ENCODE data around the gene ERAP2.
"Not testable (repeated sequence)": the region's sequence is repeated elsewhere in the genome, so short reads cannot be mapped to it uniquely, and the experiment has no call there.

ERAP2 gene, protein sequence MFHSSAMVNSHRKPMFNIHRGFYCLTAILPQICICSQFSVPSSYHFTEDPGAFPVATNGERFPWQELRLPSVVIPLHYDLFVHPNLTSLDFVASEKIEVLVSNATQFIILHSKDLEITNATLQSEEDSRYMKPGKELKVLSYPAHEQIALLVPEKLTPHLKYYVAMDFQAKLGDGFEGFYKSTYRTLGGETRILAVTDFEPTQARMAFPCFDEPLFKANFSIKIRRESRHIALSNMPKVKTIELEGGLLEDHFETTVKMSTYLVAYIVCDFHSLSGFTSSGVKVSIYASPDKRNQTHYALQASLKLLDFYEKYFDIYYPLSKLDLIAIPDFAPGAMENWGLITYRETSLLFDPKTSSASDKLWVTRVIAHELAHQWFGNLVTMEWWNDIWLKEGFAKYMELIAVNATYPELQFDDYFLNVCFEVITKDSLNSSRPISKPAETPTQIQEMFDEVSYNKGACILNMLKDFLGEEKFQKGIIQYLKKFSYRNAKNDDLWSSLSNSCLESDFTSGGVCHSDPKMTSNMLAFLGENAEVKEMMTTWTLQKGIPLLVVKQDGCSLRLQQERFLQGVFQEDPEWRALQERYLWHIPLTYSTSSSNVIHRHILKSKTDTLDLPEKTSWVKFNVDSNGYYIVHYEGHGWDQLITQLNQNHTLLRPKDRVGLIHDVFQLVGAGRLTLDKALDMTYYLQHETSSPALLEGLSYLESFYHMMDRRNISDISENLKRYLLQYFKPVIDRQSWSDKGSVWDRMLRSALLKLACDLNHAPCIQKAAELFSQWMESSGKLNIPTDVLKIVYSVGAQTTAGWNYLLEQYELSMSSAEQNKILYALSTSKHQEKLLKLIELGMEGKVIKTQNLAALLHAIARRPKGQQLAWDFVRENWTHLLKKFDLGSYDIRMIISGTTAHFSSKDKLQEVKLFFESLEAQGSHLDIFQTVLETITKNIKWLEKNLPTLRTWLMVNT
- 243 to 259 reads per million in 2 experiments for total RNA-seq

DNA sequence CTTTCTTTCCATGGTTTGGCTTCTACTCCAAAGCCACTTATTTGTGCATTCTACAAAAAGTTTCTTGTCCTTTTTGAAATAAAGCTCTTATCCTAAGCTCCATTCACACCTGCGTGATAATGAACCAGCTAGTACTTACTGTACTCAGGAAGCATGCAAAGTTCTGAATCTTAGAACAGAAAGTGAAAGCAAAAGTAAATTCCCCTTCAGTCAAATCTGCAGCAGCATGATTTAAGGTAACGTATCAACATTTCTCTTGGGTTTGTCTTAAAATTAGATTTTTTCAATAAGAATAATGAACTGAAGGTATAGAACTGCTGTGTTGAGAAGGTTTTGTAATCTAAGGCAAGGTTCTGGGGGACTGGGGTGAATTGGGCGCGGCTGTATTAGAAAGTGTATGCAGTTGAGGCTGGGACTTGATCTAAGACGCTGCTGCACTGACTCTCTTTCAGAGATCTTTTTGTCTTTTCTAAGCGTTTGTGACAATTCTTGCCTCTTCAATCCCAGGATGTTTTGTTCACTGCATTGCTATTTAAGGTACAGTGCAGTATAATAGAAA, at the start of gene ERAP2:
ERAP2 (plus strand) TSS at position 209 of the 559 bp plus-strand sequence. CDS start 3,186 bp downstream, outside the sequence.
- DNase-seq (ENCODE audit: low read depth): no peak

DNA sequence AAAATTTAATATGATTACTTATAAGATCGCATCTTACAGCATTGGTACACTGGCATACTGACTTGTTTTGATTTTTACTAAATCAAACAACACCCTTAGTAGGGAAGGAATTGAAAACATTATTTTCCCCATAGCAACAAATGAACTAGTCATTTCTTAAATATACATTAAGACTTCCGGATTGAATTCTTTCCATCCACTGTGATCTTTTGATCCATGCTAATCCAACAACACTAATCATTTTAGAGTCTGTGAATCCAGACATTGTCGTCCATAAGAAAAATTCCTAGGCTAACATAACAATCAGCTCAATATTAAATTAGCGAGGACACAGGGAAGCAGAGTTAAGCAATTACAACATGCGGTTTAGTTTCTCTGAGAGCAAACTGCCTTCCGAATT, 47.0 kb upstream of the ERAP2 start:
- no peak for DNase-seq (ENCODE audit: low read depth)

DNA sequence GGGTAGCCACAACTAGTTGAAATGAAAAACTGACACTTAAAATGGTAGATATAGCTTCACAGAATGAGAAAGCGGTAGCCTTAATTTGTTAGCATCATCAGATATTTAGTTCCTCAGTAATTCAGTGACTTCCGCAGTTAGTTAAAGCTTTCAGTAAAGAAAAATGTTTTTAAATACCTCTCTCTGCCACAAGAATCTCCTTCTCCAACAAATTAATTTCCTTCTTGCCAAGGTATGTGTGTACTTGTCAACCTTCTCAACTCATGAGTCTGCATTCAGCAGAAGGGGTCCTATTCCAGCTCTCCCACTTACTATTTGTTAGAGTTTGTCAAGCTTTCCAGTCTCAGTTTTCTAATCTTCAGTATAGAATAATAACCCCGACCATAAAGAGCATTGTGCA, 42.3 kb upstream of the ERAP2 start:
- no peak for DNase-seq (ENCODE audit: low read depth)

DNA sequence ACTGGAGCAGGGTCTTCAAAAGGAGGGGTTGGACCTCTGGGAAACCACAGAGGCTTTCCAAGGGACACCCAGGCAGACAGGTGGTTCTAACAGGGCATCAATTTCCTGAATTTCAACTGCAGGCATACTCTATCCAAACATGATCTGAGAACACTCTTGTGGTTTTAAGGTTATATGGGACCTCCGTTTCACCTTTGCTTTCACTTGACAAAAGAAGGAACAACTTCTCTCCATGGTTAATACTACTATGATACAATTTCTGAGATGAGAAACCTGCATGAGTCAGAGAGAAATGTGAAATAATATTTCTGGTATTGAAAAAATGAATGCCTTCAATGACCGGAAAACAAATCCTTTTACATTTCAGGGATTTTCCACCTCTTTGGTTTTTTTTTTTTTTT, 40.5 kb upstream of the ERAP2 start:
- DNase-seq (ENCODE audit: low read depth): no peak

DNA sequence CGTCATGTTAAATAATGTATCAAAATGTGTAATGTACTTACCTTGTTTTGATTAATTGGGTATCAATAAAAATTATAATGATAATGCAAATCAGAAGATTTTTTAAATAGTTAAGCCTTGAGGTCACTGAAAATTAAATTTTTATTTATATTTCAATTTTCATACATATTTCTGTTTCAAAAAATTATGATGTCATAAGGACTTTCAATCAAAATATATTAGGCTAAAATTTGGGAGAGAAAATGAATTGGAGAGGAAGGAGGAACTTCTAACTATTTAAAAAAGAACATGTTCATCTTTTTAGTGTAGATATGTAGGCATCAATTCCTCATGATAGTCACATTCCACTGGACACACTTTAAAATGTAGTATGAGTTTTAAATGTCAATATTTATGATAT, 39.5 kb upstream of the ERAP2 start:
- no peak for DNase-seq (ENCODE audit: low read depth)

DNA sequence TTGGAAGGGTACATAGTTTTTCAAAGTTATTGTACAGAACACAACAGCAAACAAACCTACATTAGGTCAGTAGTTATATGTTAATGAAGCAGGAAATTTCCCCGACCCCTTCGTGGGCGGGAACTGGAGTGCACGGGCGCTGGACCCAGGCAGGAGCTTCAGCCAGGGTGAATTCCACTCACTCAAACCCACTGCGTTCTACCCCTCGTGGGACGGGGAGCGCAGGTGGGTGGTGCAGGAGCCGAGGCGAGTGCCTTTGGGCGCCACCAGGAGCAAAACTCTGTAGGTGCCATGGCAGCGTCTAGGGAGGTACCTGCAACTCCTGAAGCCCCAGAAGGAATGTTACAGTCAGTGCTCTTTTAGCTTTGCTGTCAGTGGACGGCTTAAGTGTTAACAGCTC, 39.0 kb upstream of the ERAP2 start:
- no peak for DNase-seq (ENCODE audit: low read depth)

DNA sequence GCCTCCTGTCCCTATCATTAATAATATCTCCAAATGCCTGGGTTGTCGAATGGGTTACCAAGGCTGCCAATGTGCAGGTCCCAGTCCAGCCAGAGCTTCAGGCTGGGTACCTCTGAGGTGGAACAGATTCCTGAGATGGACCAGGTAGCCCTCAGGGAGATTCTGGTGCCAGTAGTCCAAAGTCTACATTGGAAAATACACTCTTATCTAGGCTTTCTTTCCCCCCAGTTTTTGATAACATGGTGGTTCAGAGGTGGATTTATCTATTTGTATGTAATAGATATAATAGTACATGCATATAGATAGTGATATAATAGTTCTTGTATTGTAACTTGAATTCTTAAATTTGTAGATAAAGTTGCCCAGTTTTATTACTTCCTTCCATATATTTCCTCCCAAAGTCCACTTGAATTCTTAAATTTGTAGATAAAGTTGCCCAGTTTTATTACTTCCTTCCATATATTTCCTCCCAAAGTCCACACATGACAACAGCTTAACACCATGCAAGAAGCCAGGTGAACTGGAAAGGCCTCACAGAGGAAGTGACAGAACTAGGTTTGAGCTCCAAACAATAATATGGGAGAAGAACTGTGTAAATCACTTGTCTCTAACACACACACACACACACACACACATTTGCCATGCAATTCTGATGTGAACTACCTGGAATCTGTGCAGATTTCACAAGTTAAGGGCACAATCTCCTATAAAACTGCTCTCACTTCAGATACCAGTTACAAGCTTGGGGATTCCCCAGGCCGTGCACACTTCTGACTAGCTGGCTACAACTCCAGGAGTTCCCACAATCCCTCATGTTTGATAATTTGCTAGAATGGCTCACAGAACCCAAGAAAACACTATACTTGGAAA, 37.9 kb upstream of the ERAP2 start:
- no peak for DNase-seq (ENCODE audit: low read depth)

DNA sequence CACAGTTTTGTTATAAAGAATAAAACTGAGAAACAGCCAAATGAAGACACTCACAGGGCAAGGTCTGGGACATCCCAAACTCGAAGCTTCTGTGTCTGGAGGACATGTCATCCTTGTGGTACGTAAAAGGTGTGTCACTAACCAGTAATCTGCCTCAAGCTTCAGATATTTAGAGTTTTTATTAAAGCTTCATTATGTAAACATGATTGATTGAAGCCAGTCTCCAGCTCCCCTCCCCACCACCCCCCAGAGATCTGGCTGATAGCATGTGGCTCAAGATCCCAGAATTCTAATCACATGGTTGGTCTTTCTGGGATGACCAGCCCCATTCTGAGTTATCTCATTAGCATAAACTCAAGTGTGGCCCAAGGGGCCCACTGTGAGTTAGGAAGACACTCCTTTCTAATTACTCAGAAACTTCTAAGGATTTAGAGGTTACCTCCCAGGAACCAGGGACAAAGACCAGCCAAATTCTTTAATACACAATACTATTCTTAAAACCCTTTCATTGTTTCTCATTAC, 37.2 kb upstream of the ERAP2 start:
- DNase-seq (ENCODE audit: low read depth): no peak

DNA sequence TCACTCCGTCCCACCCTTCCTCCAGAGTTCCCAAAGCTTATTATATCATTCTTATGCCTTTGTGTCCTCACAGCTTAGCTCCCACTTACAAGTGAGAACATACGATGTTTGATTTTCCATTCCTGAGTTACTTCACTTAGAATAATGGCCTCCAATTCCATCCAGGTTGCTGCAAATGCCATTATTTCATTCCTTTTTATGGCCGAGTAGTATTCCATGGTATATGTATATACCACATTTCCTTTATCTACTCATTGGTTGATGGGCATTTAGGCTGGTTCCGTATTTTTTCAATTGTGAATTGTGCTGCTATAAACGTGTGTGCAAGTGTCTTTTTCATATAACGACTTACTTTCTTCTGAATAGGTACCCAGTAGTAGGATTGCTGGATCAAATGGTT, 34.4 kb upstream of the ERAP2 start:
- not testable (repeated sequence) for DNase-seq (ENCODE audit: low read depth)

DNA sequence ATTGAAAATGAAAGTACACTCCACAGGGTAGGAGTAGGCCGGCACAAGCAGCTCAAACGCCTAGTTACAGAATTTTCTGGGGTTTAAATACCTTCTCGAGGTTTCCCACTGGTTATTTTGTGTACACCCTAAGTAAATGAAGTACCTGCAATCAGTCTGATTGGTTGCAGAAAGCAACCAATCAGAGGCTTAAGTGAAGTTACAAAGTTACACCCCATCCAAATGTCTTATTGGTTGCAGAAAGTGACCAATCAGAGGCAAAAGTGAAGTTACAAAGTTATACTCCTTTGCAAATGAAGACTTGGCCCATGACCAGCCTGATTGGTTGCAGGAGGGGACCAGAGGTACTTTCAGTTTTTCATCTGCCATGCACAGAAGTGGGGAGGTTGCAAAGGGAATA, 33.2 kb upstream of the ERAP2 start:
- DNase-seq (ENCODE audit: low read depth): no peak

DNA sequence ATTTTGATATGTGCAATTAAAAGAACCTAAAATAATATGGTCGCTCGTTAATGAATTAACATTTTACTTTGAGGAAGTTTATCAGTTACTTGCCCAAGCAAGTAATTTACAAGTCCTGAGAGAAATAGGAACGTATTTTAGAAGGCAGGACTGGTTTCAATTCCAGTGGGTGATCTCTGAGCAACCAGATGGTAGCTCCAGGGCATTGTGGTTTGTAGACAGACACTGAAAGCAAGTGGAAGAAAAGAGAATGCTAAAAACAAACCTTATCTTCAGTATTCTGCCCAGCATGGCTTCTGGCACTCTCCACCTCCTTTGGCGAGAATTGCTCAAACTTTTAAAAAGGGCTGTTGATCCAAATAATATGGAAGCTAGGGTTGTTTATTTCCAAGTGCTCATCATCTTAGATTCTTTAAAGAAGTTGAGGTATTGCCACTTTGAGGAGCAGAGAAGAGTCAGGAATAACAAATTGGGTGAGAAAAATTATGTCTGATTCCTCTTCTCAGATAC, 31.8 kb upstream of the ERAP2 start:
- no peak for DNase-seq (ENCODE audit: low read depth)

DNA sequence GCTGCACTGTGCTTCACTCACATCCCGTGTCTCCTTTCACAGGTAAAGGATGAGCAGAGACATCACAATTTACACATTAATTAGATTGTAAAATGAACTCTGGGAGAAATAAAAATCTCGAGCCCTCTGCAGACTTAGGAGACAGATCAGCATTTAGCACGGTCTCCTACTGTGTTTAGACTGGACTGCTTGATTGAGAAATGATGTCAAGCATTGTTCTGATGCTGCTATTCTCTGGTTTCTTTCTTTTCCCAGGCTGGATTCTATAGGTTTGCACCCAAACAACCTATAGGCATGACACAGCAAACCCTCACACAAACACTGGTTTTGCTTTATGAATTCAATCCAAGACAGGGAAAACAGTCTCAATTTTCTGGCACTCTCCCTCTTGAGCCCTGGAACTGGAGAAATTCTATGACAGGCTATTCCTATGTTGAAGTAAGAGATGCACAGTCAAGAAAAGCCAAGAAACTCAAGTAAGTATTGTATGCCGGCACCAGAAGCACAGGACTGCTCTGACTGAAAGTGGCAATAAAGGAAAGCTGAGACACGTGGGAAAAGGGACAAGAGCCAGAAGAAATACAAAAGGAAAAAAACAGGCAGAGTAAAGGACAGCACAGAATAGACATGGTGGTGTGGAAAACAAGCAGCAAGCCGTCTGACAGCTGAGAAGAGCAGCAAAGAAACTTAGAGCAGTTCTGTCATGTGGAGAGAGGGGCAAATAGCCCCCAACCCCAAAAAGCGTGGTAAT, 24.8 kb upstream of the ERAP2 start:
- no peak for DNase-seq (ENCODE audit: low read depth)

DNA sequence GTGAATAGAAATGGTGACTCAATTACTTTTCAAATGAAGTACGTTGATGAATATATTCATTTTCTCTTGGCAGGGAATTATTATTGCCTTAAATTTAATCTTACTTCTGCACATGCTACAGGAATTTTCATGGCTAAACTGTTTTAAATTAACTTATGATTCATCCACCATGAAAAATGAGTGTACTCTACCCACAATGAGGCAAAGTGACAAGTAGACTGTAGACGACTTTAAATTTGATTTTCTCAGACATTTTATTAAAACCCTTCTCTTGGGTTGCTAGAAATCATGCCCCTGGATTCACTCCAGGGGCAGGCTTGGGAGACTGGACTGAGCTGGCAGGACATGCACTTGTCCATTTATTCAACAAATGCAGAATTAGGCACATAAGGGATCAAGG, 23.5 kb upstream of the ERAP2 start:
- no peak for DNase-seq (ENCODE audit: low read depth)

DNA sequence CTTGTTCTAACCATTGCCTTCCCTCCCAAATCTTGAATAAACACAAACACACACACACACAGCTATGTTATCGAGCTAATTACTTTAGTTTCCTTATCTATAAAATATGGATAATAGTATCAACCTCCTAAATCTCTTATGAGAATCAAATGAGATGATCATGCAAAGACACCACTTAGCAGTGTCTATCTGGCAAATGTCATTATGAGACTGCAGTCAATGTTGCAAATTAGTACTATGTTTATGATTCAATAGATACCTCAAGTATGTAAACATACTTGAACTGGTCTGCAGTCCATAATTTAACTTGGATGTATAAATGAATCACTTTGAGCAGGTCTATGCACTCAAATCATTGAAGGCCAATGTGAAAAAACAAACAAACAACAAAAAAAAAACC, 22.2 kb upstream of the ERAP2 start:
- DNase-seq (ENCODE audit: low read depth): no peak

DNA sequence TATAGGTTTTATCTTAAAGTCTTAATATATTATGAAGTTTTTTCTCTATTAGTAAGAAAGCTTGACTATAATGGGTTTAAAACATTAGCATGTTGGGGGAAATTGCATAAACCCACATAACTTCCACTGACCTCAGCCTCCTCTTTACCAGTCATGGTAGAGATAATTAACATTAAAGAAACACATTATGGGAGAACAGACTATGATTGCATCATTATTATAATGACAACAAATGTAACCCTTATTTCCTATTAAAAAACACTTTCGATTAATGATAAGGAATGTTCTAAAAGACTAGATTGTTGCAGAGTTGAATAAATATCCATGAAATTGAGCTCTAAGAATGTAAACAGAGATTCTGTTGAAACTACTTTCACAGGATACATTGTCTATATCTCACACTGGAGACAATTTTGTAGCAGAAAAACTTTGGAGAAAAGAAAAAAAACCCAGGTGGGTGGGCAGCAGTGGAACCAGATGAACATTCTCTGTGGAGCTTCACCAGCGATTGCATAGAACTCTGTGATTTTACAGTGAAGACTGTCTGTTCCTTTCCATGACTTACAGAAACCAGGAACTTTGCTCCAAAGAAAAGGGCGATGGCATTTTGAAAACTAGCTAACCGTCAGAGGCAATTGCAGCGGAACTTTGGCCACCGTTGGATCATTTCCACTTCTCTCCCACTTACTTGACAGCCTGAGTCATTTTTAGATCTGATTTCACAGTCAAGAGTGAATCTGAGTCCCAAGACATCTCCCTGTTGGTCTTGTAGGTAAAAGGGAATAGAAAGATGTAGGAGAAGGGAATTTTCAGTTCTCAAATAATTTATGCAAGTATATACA, 21.0 kb upstream of the ERAP2 start:
- DNase-seq (ENCODE audit: low read depth): no peak

DNA sequence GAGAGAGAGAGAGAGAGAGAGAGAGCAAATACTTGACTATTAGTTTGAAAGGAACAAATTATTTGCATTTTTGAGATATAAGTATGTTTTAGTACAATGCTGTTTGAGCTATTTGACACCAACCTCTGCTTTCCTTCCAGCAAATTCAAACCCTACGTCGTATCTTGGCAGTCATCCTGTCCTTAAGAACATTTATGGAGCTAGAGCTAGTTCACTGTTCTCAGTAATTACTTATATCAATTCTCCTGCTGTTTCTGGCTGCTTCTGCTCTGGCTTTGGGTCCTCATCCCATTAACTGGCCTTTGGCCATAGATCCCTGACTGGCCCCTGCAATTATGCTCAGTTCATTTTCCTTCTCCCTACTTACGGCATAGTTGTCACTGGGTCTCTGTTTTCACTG, 19.9 kb upstream of the ERAP2 start:
- DNase-seq (ENCODE audit: low read depth): no peak

DNA sequence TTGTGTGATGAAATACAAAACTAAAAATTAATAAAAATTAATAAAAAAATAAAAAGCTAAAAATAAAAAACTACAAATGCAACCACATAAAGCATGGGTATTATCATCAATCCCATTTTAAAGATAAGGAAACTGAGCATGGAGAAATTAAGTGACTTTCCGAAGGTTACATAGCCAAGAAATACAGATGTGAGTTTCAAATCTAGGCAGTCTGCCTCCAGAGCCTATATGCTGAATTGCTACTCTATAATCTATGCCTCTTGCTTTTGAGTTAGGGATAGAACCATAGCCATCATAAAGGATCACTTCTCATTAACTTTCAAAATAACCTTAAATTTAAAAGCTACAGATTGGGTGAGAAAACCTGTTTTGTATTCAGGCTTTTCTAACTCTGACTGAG, 18.8 kb upstream of the ERAP2 start:
- DNase-seq (ENCODE audit: low read depth): no peak

DNA sequence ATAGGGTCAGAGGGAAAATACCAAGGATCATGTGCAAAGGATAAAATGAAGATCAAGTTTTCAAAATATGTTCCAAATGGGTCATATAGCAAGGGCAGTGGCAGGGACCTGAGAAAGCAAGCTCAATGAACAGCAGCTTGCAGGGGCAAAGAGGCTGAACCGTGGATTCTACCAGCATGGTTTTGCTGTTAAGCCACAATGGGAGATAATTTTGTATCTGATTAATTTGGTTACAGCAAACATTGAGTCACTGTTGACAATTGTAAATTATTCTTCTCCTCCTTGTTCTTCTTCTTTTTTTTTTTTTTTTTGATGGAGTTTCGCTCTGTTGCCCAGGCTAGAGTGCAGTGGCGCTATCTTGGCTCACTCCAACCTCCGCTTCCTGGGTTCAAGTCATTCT, 18.4 kb upstream of the ERAP2 start:
- no peak for DNase-seq (ENCODE audit: low read depth)

DNA sequence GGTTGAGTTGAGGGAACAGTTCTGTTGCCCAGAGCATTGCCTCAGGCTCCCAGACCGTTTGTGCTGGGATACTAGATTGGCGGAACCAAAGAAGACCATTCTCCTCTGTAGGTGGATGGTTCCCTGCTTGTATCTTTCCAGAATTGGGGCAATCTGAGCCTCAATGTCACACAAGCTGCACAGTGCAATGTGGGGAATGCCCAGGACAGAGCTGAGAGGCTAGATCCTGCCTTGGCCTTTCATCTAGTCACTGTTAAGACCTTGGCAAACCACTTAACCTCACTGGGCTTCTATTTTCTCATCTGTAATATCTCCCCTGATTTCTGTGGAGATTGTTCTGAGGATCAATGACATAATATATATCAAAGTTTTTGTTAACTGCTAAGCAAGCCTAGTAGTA, 16.9 kb upstream of the ERAP2 start:
- DNase-seq (ENCODE audit: low read depth): no peak

DNA sequence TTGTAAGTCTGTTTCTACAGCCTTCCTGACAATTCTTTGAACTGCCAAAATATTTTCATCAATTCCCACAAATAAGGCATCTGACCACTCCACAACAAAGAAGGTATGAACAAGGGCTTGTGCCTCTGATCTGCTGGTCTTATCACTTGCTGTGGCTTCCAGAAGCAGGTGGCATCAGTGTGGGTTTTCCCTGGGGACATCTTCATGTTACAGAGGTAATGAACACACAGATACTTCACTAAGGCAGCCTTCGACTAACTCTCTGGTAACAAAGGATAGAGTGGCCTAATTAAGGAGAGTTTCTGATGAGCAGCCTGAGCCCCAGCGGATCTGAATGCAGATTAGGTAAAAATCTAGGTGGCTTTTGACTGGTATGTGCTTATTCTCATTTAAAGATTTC, 15.2 kb upstream of the ERAP2 start:
- DNase-seq (ENCODE audit: low read depth): no peak

Measured in T follicular helper cell (primary cell).